H9 (cell line): ENCODE measurements around the gene HNMT. TPM values are rescaled to one million over a fixed set of nuclear protein-coding genes. Genes with fewer than 3 reads are reported as not detected.

ENCODE experiments used
- DNase-seq: peaks from one replicate; pipeline ENCODE4 v3.0.0-alpha.2; 2017
- H2AFZ ChIP-seq: one replicate; pipeline ENCODE4 v1.6.1; 2013; ENCODE audit warnings: mild to moderate bottlenecking, low read length, control low read depth, moderate library complexity
- H2AK5ac ChIP-seq: 2 replicates; pipeline ENCODE4 v1.6.1; 2013; ENCODE audit warnings: low read length, control low read depth, mixed read lengths; ENCODE audit not compliant: insufficient read length
- H2BK120ac ChIP-seq: one replicate; pipeline ENCODE4 v1.6.1; 2013; ENCODE audit warnings: low read depth, mild to moderate bottlenecking, low read length, control low read depth, inconsistent platforms; ENCODE audit not compliant: poor library complexity, severe bottlenecking
- H2BK12ac ChIP-seq: 2 replicates; pipeline ENCODE4 v1.6.1; 2013; ENCODE audit warnings: low read length, control low read depth, mixed read lengths, low read depth; ENCODE audit not compliant: insufficient read length
- H2BK15ac ChIP-seq: 2 replicates; pipeline ENCODE4 v1.6.1; 2013; ENCODE audit warnings: low read depth, low read length, control low read depth
- H2BK20ac ChIP-seq: one replicate; pipeline ENCODE4 v1.6.1; 2013; ENCODE audit warnings: low read depth, mild to moderate bottlenecking, low read length, control low read depth, inconsistent platforms; ENCODE audit not compliant: poor library complexity, severe bottlenecking
- H2BK5ac ChIP-seq: 2 replicates; pipeline ENCODE4 v1.6.1; 2013; ENCODE audit warnings: low read length, control low read depth, mixed read lengths; ENCODE audit not compliant: insufficient read length
- H3K14ac ChIP-seq: 2 replicates; pipeline ENCODE4 v1.6.1; 2013; ENCODE audit warnings: low read length, control low read depth; ENCODE audit not compliant: insufficient read depth
- H3K18ac ChIP-seq: 2 replicates; pipeline ENCODE4 v1.6.1; 2013; ENCODE audit warnings: low read depth, mild to moderate bottlenecking, mixed read lengths, low read length, control low read depth; ENCODE audit not compliant: insufficient read length
- H3K23ac ChIP-seq: 2 replicates; pipeline ENCODE4 v1.6.1; 2013; ENCODE audit warnings: low read length, control low read depth, mixed read lengths, low read depth; ENCODE audit not compliant: insufficient read length
- H3K23me2 ChIP-seq: 2 replicates; pipeline ENCODE4 v1.6.1; 2013; ENCODE audit warnings: low read depth, mild to moderate bottlenecking, mixed read lengths, low read length, control low read depth; ENCODE audit not compliant: insufficient read length, poor library complexity, severe bottlenecking
- H3K27ac ChIP-seq: 2 replicates; pipeline ENCODE4 v1.5.1; 2013; ENCODE audit warnings: low read length, control low read depth, mixed read lengths, low read depth; ENCODE audit not compliant: insufficient read length
- H3K27me3 ChIP-seq: 2 replicates; pipeline ENCODE4 v1.6.1; 2013; ENCODE audit warnings: low read length, control low read depth, inconsistent platforms; ENCODE audit not compliant: insufficient read depth
- H3K4ac ChIP-seq: 2 replicates; pipeline ENCODE4 v1.6.1; 2013; ENCODE audit warnings: low read depth, mild to moderate bottlenecking, control low read depth, inconsistent platforms, low read length, moderate library complexity
- H3K4me1 ChIP-seq: 2 replicates; pipeline ENCODE4 v1.6.1; 2013; ENCODE audit warnings: low read length, control low read depth, inconsistent platforms; ENCODE audit not compliant: insufficient read depth
- H3K4me2 ChIP-seq: 2 replicates; pipeline ENCODE4 v1.6.1; 2013; ENCODE audit warnings: low read length, control low read depth, mixed read lengths; ENCODE audit not compliant: insufficient read length, insufficient read depth
- H3K56ac ChIP-seq: 2 replicates; pipeline ENCODE4 v1.6.1; 2013; ENCODE audit warnings: low read depth, mild to moderate bottlenecking, mixed read lengths, low read length, control low read depth; ENCODE audit not compliant: insufficient read length
- H3K79me1 ChIP-seq: 2 replicates; pipeline ENCODE4 v1.6.1; 2013; ENCODE audit warnings: low read depth, mild to moderate bottlenecking, moderate library complexity, low read length, control low read depth, inconsistent platforms; ENCODE audit not compliant: insufficient read depth, poor library complexity, severe bottlenecking
- H3K79me2 ChIP-seq: 2 replicates; pipeline ENCODE4 v1.6.1; 2013; ENCODE audit warnings: low read length, control low read depth, inconsistent platforms; ENCODE audit not compliant: insufficient read depth
- H3K9ac ChIP-seq: 2 replicates; pipeline ENCODE4 v1.6.1; 2013; ENCODE audit warnings: low read length, control low read depth, mixed read lengths; ENCODE audit not compliant: insufficient read length; ENCODE audit errors: extremely low read depth
- H3K9me3 ChIP-seq: one replicate; pipeline ENCODE4 v1.6.1; 2013; ENCODE audit warnings: low read depth, low read length, inconsistent platforms; ENCODE audit not compliant: control insufficient read depth
- H3T11ph ChIP-seq: one replicate; pipeline ENCODE4 v1.6.1; 2013; ENCODE audit warnings: mild to moderate bottlenecking, low read length, control low read depth, inconsistent platforms
- H4K20me1 ChIP-seq: one replicate; pipeline ENCODE4 v1.6.1; 2013; ENCODE audit not compliant: control insufficient read depth, insufficient read length, insufficient read depth
- H4K5ac ChIP-seq: 2 replicates; pipeline ENCODE4 v1.6.1; 2013; ENCODE audit warnings: low read depth, mild to moderate bottlenecking, mixed read lengths, low read length, control low read depth; ENCODE audit not compliant: insufficient read length
- H4K8ac ChIP-seq: replicated peaks from 2 replicates; pipeline ENCODE4 v1.6.1; 2013; ENCODE audit warnings: low read length, control low read depth, mixed read lengths, low read depth; ENCODE audit not compliant: insufficient read length
- H4K91ac ChIP-seq: 2 replicates; pipeline ENCODE4 v1.6.1; 2013; ENCODE audit warnings: low read depth, mild to moderate bottlenecking, moderate library complexity, mixed read lengths, low read length, control low read depth; ENCODE audit not compliant: insufficient read length
- H3K27ac Mint-ChIP-seq, 3 experiments: 2 replicates in 2 of 3; 3 replicates in 1 of 3; pipeline ENCODE4 v1.8.0; 2020 to 2021; ENCODE audit warnings: mixed read lengths in 3 of 3, mild to moderate bottlenecking in 1 of 3, moderate library complexity in 1 of 3
- H3K27me3 Mint-ChIP-seq: 2 replicates; pipeline ENCODE4 v1.8.0; 2021; ENCODE audit warnings: low read depth, mild to moderate bottlenecking, moderate library complexity, mixed read lengths
- H3K36me3 Mint-ChIP-seq, 3 experiments: 2 replicates in 2 of 3; 3 replicates in 1 of 3; pipeline ENCODE4 v1.8.0; 2020 to 2021; ENCODE audit warnings: low read depth in 3 of 3, mixed read lengths in 3 of 3; ENCODE audit not compliant: insufficient read depth in 1 of 3
- H3K4me1 Mint-ChIP-seq, 2 experiments: 2 replicates each; pipeline ENCODE4 v1.8.0; 2020; ENCODE audit warnings: mixed read lengths in 2 of 2
- H3K4me3 Mint-ChIP-seq, 2 experiments: 2 replicates in 1 of 2; 3 replicates in 1 of 2; pipeline ENCODE4 v1.8.0; 2020 to 2021; ENCODE audit warnings: mild to moderate bottlenecking in 2 of 2, mixed read lengths in 2 of 2, moderate library complexity in 1 of 2
- H3K9me3 Mint-ChIP-seq, 2 experiments: 2 replicates in 1 of 2; 3 replicates in 1 of 2; pipeline ENCODE4 v1.8.0; 2020; ENCODE audit warnings: mild to moderate bottlenecking in 2 of 2, mixed read lengths in 2 of 2, moderate library complexity in 1 of 2
- WGBS: extraction: QIAGEN DNeasy Blood & Tissue Kit; methylation state at CpG from one replicate; pipeline ENCODE4 v1.1.7; 2013; ENCODE audit warnings: missing lambda C conversion rate, low lambda C conversion rate, mixed read lengths; ENCODE audit not compliant: insufficient read length; ENCODE audit errors: extremely low coverage; 5-methylcytosine and 5-hydroxymethylcytosine counted together
- total RNA-seq: library from RNA; stranded (reverse); gene quantifications from 2 replicates; pipeline ENCODE4 v1.2.1, GENCODE V29; 2021
- TF ChIP-seq, protein P1 (sequence below): fragments of 200-600 bp; sonication (generic); conservative IDR thresholded peaks from 3 replicates; pipeline ENCODE4 v1.8.0; 2021; ENCODE audit warnings: antibody characterized with exemption, mild to moderate bottlenecking

Gene HNMT
- total RNA-seq, 1 experiment from 2014 or later: 1.3 TPM

DNA sequence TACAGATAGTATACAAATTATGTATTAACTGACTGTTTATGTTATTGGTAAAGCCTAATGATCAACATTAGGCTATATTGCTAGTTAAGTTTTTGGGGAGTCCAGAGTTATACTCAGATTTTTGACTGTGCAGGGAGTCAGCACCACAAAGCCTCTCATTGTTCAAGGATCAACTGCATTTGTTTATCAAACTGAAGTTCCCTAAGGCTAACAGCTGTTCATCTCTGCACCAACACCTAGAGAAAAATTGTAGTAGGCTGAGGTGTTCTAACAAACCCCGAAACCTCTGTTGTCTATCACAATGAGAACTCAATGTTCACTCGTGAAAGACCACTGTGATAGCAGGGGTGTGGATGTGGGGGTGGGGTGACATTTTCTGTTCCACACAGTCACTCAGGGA lies 97.7 kb downstream of the HNMT start:
- no peaks in the 10 kb centered on the region for H3K4me1 ChIP-seq
- no peak overlapping the region for H2BK15ac ChIP-seq
- no peak for DNase-seq

More for the DNA sequence above, 97.7 kb downstream of the HNMT start:
- no peak overlapping the region for H2BK120ac ChIP-seq
- H3K4me2 ChIP-seq: no peak overlapping the region
- no peak overlapping the region for H4K91ac ChIP-seq
- no peaks in the 10 kb centered on the region for H3K9me3 ChIP-seq
- H2BK20ac ChIP-seq: no peak overlapping the region
- no peak overlapping the region for H3K9ac ChIP-seq
- H3K23ac ChIP-seq: no peak overlapping the region
- H2BK5ac ChIP-seq: no peak overlapping the region
- no peaks in the 10 kb centered on the region for H3K79me2 ChIP-seq
- H2BK12ac ChIP-seq: no peak overlapping the region
- H3K23me2 ChIP-seq: no peaks in the 10 kb centered on the region
- H3K79me1 ChIP-seq: no peaks in the 10 kb centered on the region
- H4K8ac ChIP-seq: no peak overlapping the region
- no peak overlapping the region for H4K5ac ChIP-seq
- no peaks in the 10 kb centered on the region; a peak in 1 of 7 replicates for H3K36me3 Mint-ChIP-seq
- H3K14ac ChIP-seq: no peak overlapping the region
- no peak overlapping the region for H3T11ph ChIP-seq
- no peaks in the 10 kb centered on the region for H3K9me3 Mint-ChIP-seq
- peaks cover 2% of the 10 kb centered on the region; the same call in 1 of the 2 replicates for H3K27me3 ChIP-seq
- TF ChIP-seq, protein P1, sequence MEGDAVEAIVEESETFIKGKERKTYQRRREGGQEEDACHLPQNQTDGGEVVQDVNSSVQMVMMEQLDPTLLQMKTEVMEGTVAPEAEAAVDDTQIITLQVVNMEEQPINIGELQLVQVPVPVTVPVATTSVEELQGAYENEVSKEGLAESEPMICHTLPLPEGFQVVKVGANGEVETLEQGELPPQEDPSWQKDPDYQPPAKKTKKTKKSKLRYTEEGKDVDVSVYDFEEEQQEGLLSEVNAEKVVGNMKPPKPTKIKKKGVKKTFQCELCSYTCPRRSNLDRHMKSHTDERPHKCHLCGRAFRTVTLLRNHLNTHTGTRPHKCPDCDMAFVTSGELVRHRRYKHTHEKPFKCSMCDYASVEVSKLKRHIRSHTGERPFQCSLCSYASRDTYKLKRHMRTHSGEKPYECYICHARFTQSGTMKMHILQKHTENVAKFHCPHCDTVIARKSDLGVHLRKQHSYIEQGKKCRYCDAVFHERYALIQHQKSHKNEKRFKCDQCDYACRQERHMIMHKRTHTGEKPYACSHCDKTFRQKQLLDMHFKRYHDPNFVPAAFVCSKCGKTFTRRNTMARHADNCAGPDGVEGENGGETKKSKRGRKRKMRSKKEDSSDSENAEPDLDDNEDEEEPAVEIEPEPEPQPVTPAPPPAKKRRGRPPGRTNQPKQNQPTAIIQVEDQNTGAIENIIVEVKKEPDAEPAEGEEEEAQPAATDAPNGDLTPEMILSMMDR: no peak
- no peak overlapping the region for H3K27ac Mint-ChIP-seq
- H2AK5ac ChIP-seq: no peak overlapping the region
- no peak overlapping the region for H3K18ac ChIP-seq
- H3K27me3 Mint-ChIP-seq: no peaks in the 10 kb centered on the region
- H4K20me1 ChIP-seq: no peaks in the 10 kb centered on the region
- H3K4me1 Mint-ChIP-seq: no peaks in the 10 kb centered on the region
- H2AFZ ChIP-seq: no peak overlapping the region
- no peak overlapping the region for H3K4ac ChIP-seq
- no peak overlapping the region for H3K56ac ChIP-seq
- no CpG with 5 or more reads among the region's 2 CpGs for WGBS
- H3K4me3 Mint-ChIP-seq: no peak overlapping the region
- H3K27ac ChIP-seq: no peak overlapping the region
